GM12892 (cell line): ENCODE measurements around the gene DDIT4.

Experiments used
- POLR2AphosphoS5 ChIP-seq: IDR thresholded peaks from 2 replicates; pipeline ENCODE4 v1.6.1; 2011; ENCODE audit warnings: low read depth, low read length, control low read depth
- TAF1 ChIP-seq: IDR thresholded peaks from 2 replicates; pipeline ENCODE4 v1.6.1; 2011; ENCODE audit warnings: low read depth, mild to moderate bottlenecking, control low read depth, low read length, borderline replicate concordance

DNA sequence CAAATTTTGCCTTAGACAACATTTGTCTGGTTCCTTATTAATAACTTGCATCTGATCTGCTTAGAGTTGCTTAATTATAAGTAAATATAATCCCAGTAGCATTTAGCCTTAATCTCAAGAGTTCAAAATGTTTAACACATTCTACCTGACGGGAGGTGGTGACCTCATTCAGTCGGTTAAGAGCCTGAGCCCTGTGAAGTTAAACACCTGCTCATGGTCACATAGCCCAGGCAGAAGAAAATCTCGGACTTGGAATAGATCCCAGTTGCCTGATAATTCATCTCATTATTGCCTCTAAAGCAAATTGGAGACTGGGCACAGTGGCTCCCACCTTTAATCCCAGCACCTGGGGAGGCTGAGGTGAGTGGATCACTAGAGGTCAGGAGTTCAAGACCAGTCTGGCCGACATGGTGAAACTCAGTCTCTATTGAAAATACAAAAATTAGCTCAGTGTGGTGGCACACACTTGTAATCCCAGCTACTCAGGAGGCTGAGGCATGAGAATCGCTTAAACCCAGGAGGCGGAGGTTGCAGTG, 39.1 kb upstream of the DDIT4 start:
- TF ChIP-seq POLR2AphosphoS5 (no peak), TAF1 (no peak)
